Suprapubic skin (tissue), 4 donors: ENCODE data around the gene CCDC126.

Experiments
- POLR2A ChIP-seq, 2 donors: fragments of 450-650 bp; IDR thresholded peaks; one replicate each; pipeline ENCODE4 v1.6.1; 2017; ENCODE audit warnings: antibody characterized with exemption in 2 of 2, mild to moderate bottlenecking in 2 of 2, moderate library complexity in 2 of 2
- POLR2AphosphoS5 ChIP-seq, 3 donors: sonication (generic); formaldehyde crosslinking; IDR thresholded peaks; one replicate each; pipeline ENCODE4 v1.6.1; 2017; ENCODE audit warnings: antibody characterized with exemption in 3 of 3

- TF ChIP-seq POLR2A (IDR thresholded peaks at IDR 0.05) (no peak), POLR2AphosphoS5 (IDR thresholded peaks at IDR 0.05) (no peak)
Observed at GRCh38 chr7:23672033-23672432, 74.9 kb downstream of the CCDC126 start.
